ENCODE data around the gene PABPC1L. TPM values are rescaled to one million over a fixed set of nuclear protein-coding genes. Genes with fewer than 3 reads are reported as not detected.
"Not testable (repeated sequence)": the region's sequence is repeated elsewhere in the genome, so short reads cannot be mapped to it uniquely, and the experiment has no call there.

PABPC1L gene
- 20.7 and 25.9 TPM in 2 replicates for polyA plus RNA-seq (2011; rRNA removed)
- 13.9 and 14.2 TPM in 2 replicates for polyA minus RNA-seq (2011; rRNA and poly(A)+ RNA removed)

DNA sequence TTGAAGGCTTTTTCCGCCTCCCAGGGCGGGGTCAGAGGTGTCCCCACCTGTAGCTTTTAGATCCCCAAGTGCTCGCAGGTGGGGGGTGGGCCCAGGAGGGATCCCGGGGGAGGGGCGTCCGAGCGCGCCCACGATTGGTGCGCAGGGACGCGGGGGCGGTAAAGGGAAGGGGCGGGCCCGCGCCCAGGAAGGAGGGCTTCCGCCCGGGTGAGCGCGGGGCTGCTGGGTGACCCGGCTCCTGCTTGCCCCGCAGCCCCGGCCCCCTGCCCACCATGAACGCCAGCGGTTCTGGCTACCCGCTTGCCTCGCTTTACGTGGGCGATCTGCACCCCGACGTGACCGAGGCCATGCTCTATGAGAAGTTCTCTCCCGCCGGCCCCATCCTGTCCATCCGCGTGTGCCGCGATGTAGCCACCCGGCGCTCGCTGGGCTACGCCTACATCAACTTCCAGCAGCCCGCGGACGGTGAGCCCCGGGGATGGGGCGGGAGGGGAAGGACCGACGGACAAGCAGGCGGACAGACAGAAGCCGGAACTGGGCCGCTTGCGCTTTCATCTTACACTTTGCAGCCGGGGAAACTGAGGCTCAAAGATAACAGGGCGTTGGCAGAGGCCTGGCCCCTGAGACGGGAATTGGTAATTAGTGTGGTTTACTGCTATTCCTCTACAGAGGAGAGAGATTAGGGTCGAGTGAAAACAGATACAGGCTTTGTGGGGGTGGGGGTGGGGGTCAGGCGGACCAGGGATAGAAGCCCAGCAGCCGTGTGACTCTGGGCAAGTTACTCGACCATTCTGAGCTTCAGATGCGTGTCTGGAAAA is at the start of gene PABPC1L:
Gene PABPC1L, plus strand, starts transcription at position 189 of the 818 bp plus-strand sequence. Its CDS starts 84 bp downstream, at position 273.
- ChIA-PET POLR2A (interaction anchor here (0.6 to 1.4 kb wide), 4 partner anchors 8 to 435 kb away, joined by 3 read pairs; partner anchors contain the start of genes TOMM34 and TTPAL), CTCF (interaction anchor here (0.6 to 2.3 kb wide), 2 partner anchors 22 to 102 kb away, joined by 4 to 7 read pairs; no protein-coding TSS in a partner anchor)
- no peak within 1 kb of the TSS for H3K27ac ChIP-seq (ENCODE audit: low read depth, low read length)
- TF ChIP-seq, protein P1, sequence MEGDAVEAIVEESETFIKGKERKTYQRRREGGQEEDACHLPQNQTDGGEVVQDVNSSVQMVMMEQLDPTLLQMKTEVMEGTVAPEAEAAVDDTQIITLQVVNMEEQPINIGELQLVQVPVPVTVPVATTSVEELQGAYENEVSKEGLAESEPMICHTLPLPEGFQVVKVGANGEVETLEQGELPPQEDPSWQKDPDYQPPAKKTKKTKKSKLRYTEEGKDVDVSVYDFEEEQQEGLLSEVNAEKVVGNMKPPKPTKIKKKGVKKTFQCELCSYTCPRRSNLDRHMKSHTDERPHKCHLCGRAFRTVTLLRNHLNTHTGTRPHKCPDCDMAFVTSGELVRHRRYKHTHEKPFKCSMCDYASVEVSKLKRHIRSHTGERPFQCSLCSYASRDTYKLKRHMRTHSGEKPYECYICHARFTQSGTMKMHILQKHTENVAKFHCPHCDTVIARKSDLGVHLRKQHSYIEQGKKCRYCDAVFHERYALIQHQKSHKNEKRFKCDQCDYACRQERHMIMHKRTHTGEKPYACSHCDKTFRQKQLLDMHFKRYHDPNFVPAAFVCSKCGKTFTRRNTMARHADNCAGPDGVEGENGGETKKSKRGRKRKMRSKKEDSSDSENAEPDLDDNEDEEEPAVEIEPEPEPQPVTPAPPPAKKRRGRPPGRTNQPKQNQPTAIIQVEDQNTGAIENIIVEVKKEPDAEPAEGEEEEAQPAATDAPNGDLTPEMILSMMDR (IDR thresholded peaks at IDR 0.05; ENCODE audit: low read depth, low read length) = no peak
- H3K4me3 ChIP-seq (ENCODE audit: low read depth, low read length) = peak within 1 kb of the TSS; percentile 79
- no peak for DNase-seq (ENCODE audit: low read depth, low spot score)
- no peaks in the 10 kb centered on the region for H3K27me3 ChIP-seq (ENCODE audit: control insufficient read depth, insufficient read depth, low read length)
- no peaks in the 10 kb centered on the region for H3K9me3 ChIP-seq (ENCODE audit: control insufficient read depth, insufficient read depth, low read length)

DNA sequence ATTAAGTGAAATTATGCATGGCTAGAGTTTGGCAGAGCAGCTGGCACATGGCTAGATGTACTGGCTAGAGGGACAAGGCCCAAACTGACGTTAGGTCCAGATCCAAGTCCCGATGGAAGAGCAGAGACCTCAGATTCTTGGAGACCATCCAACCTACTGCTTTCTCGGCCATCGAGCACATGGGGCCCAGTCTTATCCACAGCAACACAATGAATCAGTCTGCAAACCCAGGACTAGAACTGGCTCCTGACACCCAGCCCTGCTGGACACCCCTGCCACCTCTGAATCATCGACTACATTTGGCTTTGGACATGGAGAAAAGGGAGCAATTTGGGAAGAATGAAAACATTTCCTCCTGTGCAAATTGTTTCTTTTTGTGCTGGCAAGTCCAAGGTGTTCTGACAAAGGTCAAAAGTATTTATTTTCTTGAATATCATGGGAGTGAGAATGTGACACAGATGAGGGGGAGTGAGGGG is 48.3 kb upstream of the PABPC1L start:
- ChIA-PET POLR2A (no interaction called here), CTCF (interaction anchor here (3.4 kb wide), 1 partner anchor 114 kb away, joined by 22 read pairs; no protein-coding TSS in a partner anchor)
- DNase-seq (ENCODE audit: low read depth, low spot score) = no peak
- Histone ChIP-seq H3K27ac (ENCODE audit: low read depth, low read length) (no peak overlapping the region), H3K27me3 (ENCODE audit: control insufficient read depth, insufficient read depth, low read length) (peaks cover 12% of the 10 kb centered on the region), H3K4me3 (ENCODE audit: low read depth, low read length) (no peak overlapping the region), H3K9me3 (ENCODE audit: control insufficient read depth, insufficient read depth, low read length) (no peaks in the 10 kb centered on the region)
- TF ChIP-seq, protein P1 (IDR thresholded peaks at IDR 0.05; ENCODE audit: low read depth, low read length) = no peak

DNA sequence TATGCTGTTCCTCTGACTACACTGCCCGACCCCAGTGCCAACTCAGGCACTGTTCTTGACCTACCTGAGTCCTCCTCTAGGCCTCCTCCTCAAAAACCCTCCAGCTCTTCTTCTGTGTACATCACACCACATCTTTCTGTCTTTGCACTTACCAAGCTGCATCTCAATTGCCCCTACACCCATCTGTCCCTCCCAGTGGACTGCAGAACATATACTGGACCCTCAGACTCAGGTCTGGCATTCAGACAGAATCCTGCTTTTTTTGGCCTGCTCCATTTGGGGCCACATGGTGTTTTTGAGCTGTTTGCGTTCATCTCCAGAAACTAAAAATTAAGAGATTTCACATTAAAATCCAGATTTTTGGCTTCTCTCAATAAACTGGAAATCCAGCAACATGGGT is 47.6 kb upstream of the PABPC1L start:
- CTCF ChIA-PET = interaction anchor here (3.4 kb wide), 1 partner anchor 115 kb away, joined by 22 read pairs; no protein-coding TSS in a partner anchor
- Histone ChIP-seq H3K4me3 (ENCODE audit: low read depth, low read length) (no peak overlapping the region), H3K9me3 (ENCODE audit: control insufficient read depth, insufficient read depth, low read length) (no peaks in the 10 kb centered on the region), H3K27me3 (ENCODE audit: control insufficient read depth, insufficient read depth, low read length) (peaks cover 15% of the 10 kb centered on the region), H3K27ac (ENCODE audit: low read depth, low read length) (no peak overlapping the region)
- POLR2A ChIA-PET = no interaction called here
- TF ChIP-seq, protein P1 (IDR thresholded peaks at IDR 0.05; ENCODE audit: low read depth, low read length) = no peak
- no peak for DNase-seq (ENCODE audit: low read depth, low spot score)

DNA sequence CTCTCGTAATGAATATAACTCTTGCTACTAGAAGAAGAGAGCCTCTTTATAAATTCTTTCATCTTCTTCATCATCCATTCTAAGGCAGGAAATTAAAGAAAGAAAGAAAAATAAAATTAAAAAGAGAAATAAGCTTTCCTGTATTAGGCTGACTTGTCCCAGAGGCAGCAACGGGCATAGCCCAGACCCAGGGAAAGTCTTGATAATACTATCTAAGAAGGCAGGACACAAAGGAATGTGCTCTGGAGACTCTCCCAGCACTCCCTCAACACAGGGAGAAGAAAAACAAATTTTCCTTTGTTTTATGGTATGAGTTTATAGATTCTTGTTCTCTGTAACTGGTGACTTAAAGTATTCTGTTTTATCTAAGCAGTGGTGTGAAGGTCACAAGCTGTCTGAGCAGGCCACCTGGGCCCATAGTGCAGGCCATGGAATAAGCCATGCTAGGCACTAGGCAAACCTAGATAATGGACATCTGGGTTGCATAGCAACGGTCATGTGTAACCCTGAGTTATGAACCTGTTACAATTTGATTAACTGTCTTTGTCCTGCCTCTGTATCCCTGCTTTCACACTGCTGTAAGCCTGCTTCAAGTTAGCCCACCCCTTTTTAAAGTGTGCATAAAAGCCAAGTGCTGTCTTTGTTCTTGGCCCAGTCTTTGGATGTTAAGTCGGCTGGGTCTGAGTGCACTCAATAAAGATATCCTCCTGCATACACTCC is 46.3 kb upstream of the PABPC1L start:
- H3K27ac ChIP-seq (ENCODE audit: low read depth, low read length); H3K9me3 ChIP-seq (ENCODE audit: control insufficient read depth, insufficient read depth, low read length); POLR2A ChIA-PET; DNase-seq (ENCODE audit: low read depth, low spot score); H3K4me3 ChIP-seq (ENCODE audit: low read depth, low read length): not testable (repeated sequence)
- CTCF ChIA-PET = interaction anchor here (0.5 to 3.4 kb wide), 2 partner anchors 116 to 177 kb away, joined by 3 to 22 read pairs; no protein-coding TSS in a partner anchor
- H3K27me3 ChIP-seq (ENCODE audit: control insufficient read depth, insufficient read depth, low read length) = peaks cover 19% of the 10 kb centered on the region

DNA sequence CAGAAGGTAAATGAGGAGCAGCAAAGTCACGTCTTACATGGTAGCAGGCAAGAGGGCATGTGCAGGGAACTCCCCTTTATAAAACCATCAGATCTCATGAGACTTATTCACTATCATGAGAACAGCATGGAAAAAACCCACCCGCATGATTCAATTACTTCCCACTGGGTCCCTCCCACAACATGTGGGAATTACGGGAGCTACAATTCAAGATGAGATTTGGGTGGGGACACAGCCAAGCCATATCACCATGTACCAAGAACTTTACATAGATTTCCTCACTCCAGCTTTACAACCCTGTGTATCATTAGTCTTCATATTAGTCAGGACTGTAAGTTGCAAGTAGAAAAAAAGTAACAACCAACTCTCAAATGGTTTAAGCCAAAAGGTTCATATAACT is 45.4 kb upstream of the PABPC1L start:
- POLR2A ChIA-PET; DNase-seq (ENCODE audit: low read depth, low spot score); CTCF ChIA-PET; H3K27ac ChIP-seq (ENCODE audit: low read depth, low read length); H3K9me3 ChIP-seq (ENCODE audit: control insufficient read depth, insufficient read depth, low read length); H3K4me3 ChIP-seq (ENCODE audit: low read depth, low read length): not testable (repeated sequence)
- H3K27me3 ChIP-seq (ENCODE audit: control insufficient read depth, insufficient read depth, low read length) = peaks cover 21% of the 10 kb centered on the region

Measured in AG04450 (cell line).